Pons (tissue), 1 donor: ENCODE results near the gene BAMBI.

ENCODE experiments used
- DNase-seq: peaks from one replicate; pipeline ENCODE4 v3.0.0-alpha.2; 2016; ENCODE audit warnings: low spot score

BAMBI gene

DNA sequence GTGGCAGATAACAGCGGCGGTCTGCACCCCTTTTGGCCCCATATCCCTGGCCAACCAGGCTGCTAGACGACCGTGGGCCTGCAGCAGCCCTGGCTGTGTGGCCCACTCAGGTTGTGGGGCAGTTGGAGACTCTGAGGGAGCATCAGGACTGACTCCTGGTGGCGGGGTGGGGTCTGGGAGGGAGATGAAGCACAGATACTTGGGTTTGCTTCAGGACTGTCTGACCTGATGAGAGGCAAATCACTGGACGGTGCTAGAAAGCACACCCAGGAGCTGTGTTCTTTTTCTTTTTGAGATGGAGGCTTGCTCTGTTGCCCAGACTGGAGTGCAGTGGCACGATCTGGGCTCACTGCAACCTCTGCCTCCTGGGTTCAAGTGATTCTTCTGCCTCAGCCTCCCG is 28.2 kb downstream of the BAMBI start:
- DNase-seq = no peak

DNA sequence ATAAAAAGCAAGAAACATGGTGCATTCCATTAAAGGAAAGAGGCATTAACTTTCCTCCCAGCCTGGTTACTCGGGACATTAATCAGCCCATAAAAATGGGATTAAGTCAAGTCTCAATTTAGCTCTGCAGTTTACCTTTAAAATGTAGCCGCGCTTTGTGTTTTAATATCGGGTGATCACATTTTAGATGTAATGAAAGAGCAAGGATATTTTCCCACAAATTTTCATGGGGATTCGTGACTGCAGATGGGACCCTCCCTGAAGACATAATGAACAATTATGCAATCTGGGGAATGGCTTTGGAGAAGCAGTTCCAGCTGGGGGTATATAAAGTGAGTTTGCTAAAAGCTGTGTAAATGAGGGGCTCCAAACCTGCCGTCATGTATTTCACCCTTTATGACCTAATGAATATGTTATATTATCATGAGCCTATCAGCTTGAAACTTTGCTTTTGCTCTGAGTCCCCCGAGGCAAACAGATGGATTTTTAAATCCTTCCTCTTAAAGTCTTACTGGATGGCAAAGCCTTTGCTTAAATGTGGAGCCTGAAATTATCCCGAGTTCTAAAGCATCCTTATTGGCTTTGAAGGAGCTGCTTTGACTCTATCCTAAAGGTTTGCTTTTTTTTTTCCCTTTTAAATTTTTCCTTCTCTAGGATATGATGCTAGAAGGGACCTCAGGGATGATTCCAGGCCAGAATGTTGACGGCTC is 31.8 kb downstream of the BAMBI start:
- no peak for DNase-seq

DNA sequence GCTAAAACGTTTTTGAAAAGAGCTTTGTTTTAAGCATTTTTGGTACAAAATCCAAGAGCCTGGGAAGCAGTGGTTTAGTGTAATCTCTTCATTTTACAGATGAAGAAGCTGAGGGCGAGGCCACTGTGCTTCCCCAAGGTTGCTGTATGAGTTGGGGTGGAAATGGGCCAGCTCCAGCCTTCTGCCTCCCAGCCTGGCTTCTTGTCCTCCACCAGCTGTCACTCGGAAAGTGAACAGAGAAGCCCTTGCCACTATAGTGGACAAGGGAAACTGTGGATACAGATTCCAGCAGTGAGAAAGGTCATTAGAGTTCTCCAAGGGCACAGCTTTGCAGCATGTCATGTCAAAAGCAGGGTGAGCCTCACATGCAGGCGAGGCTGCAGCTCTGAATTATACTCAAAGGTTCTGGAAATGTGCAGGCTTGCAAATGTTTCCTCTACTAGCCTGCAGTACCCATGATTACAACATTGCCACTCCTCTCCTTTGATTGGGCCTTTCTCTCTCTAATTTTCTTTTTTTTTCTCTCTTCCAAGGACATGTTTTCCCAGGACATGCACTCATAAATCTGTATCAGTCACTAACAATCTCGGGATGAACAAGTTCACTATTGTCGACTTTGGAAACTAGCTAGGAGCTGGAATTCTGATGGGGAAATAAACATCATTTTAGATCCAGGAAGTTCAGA is 33.0 kb downstream of the BAMBI start:
- DNase-seq = no peak

DNA sequence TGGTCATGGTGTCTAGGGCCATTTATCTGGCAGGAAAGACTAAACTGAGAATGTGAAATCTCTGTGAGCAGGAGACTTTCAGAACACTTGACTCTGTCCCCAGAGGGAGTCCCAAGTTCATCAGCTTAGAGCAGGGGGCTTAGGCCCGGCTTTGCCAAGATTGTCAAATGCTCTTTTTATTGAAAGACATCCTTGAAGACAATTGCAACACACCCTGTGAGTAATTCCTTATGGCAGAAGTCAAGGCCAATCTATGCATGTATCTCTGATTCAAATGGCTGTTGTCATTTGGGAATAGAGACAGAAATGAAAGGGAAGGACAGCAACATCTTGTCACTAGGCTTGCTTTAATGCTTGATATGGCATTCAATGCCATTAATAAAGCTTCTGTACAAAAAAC is 33.7 kb downstream of the BAMBI start:
- no peak for DNase-seq

DNA sequence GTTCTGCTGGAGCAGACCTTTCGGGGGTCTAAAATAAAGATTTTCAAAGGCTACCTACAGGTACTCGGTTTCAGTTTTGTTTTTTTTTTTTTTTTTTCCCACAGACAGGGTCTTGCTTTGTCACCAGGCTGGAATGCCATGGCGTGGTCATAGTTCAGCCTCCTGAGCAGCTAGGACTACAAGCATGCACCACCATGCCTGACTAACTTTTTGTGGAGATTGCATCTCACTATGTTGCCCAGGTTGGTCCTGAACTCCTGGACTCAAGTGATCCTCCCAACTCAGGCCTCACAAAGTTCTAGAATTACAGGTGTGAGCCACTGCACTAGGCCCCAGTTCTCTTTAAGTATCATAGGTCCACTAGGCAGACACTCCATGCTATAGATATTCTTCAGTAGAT is 34.5 kb downstream of the BAMBI start:
- no peak for DNase-seq

DNA sequence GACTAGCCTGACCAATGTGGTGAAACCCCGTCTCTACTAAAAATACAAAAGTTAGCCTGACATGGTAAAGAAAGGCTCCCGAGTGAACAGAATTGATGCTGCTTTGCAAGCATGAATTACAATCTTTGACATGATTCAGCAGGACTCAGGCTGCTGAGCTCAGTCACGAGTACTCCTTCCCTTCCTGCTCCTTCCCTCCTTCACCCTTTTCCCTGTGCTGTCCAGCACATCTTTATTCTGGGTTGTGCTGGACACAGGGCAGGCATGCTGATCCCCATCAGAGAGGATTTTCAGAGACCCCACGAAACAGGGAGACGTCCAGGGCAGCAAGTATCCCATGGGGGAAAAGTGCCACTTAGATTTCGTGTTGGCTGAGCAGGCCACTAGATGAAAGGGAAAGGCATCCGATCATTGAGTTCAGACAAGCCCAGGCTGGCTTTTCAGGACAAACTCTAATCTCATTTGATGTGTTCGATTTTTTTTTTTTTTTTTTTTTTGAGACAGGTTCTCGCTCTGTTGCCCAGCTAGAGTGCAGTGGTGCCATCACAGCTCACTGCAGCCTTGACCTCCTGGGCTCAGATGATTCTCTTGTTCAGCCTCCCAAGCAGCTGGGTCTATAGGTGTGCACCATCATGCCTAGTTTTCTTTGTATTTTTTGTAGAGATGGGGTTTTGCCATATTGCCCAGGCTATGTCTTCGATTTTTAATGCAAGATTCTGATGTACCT is 36.5 kb downstream of the BAMBI start:
- no peak for DNase-seq

DNA sequence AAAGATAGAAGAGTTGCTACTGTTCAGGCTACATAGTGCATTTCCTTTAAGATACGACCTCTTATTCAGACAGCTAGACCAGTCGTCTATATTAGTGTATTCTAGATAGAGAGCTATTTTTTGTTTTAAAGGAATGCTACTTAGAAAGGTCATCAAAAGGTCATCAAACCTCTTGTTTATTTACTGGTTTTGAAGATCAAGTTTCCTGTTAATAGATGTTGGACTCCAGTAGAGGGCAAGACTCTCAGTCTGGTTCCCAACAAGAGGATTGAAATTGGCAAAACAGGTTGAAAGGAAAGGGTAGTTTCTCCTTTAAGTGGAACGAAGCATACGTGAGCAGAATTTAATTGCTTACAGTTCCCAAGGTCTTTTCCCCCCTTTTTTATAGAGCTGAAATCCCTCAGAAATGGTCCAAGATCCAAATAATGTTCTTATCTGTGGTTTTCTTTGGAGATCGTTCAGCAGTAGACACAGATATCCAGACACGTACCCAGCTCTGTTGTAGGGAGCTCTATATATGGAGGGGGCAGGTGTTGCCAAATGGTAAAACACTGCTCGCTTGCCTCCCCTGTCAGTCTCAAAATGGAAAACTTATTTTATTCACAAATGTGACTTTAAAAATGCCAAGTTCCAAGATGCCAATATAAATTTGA is 37.2 kb downstream of the BAMBI start:
- DNase-seq = no peak

DNA sequence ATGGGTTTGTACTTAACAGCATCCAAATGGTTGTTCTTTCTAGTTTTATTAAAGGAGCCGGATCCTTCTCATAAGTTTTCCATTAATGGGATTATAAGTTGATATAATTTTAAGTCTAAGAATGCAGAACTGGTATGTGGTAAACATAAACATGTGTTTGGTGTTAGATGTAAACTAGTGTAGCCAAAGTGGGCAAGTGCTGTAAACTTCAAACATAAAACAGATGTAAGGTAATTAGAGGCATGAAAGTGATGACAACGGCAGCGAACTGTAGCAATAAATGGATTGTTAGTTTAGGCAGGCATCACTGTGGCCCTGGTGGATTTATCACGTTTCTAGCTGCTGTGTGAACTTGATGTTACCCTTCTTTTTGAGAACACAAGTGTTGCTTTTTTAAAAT is 37.9 kb downstream of the BAMBI start:
- no peak for DNase-seq

DNA sequence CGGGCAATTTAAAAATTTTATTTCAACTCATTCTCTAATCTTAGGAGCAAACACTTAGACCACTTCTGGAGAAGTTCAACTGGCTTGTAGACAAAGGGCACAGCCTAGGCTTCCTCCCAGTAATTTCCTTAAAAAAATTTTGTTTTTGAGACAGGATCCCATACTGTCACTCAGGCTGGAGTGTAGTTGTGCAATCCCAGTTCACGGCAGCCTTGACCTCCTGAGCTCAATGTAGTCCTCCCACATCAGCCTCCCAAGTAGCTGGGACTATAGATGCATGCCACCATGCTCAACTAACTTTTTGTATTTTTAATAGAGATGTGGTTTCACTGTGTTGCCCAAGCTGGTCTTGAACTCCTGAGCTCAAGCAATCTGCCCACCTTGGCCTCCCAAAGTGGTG is 38.4 kb downstream of the BAMBI start:
- DNase-seq = no peak

DNA sequence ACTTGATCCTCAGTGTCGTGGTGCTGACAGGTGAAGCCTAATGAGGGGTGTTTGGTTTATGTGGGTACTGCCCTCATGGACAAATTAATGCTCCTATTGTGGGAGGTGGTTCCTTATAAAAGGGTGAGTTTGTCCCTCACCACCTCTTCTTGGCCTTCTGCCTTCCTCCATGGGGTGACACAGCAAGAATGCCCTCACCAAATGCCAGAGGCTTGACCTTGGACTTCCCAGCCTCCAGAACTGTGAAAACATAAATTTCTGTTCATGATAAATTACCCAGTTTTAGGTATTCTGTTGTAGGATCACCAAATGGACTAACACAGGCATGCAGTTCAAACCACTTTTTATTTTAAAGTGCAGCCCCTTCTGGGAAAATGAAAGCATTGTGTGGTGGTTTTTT is 39.4 kb downstream of the BAMBI start:
- DNase-seq = no peak

DNA sequence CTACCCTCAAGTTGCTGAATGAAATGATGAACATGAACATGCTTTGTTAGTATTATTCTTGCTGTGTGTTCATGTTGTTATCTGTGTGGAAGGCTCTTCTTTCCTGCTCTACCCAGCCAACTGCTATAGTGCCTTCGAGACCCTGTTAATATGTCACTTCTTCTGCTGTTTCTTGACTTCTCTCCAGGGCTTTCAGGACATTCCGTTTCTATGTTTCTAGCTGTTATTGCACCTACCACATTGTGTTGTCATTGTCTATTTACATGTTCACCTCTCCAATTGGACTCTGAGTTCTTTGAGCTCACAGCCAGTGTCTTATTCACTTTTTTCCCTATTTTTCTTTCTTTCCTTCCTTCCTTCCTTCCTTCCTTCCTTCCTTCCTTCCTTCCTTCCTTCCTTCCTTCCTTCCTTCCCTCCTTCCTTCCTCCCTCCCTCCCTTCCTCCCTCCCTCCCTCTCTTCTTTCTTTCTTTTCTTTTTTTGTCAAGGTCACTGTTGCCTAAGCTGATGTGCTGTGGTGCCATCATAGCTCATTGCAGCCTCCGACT is 40.4 kb downstream of the BAMBI start:
- no peak for DNase-seq

DNA sequence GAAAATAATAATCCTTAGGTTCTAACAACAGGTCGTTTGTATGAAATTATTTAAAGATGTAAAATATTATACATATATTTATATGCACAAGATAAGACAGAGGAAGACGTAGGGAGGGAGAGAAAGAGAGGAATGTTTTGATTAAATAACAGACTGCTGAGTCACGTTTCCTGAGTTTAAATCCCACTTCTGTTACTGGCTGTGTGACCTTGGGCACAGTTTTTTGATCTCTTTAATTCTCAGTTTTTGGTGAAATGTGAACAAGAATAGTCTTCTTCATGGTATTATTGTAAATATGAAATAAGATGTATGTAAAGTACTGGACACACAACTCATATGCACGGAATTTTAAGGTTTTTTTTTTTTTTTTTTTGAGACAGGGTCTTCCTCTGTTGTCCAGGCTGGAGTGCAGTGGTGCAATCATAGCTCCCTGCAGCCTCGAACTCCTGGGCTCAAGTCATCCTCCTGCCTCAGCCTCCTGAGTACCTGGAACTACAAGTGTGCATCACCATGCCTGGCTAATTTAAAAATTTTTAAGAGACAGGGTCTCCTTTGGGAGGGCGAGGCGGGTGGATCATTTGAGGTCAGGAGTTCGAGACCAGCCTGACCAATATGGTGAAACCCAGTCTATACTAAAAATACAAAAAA is 42.6 kb downstream of the BAMBI start:
- DNase-seq = no peak

DNA sequence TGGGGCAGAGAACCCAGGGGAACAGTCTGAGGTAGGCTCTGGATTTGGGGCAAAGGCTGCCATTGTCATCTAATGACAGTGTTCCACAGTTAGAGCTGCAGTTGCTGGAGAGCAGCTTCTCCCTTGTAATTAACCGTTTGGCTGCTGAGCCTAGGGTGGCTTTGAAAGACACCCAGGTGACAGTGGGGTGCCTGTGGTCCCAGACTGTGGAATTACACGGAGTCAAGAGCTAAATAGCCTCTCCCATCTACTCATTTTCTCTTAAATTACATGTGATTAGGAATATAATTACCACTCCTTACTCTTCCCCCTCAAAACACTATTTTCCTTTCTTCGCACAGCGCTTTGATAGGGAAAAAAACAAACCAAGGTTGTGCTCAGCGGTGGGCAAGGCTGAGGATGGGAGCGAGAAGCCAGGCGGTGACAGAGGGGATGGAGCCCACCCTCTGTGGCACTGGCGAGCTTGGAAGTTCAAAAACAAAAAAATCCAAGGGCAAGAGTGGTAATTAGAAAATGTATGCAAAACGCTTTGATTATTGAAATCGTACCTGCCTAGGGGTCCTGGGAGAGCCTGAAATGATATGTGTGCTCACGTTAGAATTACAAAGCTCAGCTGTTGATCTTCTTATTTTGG is 44.1 kb downstream of the BAMBI start:
- DNase-seq = no peak

DNA sequence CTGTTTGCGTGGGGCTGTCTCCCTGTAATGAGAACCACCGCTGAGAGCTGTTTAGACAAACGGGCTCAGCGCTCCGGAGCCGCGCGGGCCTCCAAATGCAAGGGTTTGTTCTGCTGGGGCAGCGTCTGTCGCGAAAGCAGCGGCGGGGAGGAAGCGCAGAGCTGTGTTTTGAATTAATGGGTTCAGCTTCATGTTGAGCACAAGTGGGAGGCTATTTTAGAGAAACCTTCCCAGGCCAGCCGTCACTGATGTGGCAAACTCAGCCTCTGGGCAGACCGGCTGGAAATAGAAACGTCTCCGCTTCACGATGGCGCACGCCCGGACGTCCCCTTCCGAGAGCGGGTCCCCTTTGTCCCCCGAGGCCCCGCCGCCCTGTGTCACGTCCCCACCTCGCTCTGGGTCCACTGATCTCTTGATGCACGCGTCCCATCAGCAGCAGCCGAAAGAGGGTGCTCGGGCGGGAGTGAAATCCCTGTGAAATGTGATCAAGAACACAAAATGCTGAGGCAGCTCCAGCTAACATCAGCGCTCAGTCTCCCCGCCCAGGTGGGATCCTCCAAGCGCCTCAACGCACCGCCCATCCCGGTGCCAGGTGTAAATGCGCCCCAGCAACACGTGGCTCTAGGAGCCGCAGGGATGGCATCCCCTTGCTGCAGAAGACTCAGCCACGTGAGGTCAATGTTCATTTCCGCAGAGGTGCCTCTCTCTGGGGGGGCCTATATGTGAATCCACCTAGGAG is 44.9 kb downstream of the BAMBI start:
- DNase-seq = peak; percentile 37

DNA sequence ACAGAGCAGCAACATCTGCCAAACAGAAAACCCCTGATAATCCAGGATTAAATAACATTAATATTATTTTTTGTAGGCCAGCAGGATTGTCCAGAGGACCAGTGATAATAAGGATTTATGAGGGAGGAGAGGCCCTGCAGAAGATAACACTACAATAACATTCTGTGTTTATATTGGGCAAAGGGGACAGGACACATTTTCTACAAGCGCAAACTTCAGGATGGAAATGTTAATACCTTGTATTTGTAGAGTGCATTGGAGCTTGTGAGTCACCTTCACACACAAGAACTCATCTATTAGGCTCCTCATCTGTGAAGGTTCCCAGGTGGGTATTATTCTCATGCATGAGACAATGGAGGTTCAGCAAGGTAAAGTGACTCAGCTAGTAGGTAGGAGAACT is 51.0 kb downstream of the BAMBI start:
- no peak for DNase-seq

DNA sequence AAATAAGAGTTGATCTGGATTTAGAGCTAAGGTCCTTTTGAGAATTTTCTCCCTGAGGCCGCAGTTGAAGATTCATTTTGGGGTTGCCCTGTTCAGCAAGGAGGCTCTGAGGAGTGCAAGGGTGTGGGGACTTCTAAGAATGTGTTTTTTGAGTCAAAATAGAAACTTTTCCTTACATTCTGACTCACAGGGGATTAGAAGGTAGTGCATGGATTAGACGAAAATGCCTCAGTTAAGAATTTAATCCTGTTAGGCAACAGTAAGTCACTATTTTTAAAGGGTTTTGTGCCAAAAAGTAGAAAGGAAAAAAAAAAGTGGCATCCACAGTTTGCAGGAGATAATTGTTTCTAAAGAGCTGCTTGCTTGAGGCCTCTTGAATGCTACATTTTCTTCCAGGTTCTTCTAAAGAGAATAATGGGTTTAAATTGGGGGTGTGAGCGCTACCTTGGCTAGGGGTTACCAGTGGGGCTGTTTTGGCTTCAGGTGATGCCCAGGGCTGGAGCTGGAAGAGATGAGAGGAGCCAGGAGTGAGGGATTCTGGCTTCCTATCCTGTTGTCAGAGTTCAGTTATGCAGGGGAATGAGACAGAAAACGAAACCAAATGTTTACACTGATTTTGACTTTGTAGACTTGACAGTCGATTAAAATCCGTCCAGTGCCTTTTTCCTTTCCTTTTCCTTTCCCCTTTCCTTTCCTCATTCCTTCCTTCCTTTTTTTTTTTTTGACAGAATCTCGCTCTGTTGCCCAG is 52.9 kb downstream of the BAMBI start:
- no peak for DNase-seq

DNA sequence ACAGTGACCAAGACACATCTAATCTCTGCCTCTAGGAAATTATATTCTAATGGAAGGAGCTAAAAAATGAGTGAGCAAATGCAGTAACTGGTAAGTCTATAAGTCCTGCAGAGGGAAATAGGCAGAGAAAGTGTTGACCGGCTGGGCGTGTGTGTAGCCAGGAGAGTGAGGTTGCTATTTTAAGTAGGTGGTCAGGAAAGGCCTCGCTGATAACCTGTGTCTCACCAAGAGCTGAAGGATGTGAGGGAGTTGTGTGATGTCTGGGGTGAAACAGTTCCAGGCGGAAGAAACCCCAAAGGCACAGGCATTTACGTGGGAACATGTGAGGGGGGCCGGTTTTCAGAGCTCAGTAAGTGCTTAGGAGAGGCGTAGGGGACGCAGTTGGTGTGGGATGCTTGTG is 54.8 kb downstream of the BAMBI start:
- no peak for DNase-seq
